ENCODE data around the gene JKAMP.

DNA sequence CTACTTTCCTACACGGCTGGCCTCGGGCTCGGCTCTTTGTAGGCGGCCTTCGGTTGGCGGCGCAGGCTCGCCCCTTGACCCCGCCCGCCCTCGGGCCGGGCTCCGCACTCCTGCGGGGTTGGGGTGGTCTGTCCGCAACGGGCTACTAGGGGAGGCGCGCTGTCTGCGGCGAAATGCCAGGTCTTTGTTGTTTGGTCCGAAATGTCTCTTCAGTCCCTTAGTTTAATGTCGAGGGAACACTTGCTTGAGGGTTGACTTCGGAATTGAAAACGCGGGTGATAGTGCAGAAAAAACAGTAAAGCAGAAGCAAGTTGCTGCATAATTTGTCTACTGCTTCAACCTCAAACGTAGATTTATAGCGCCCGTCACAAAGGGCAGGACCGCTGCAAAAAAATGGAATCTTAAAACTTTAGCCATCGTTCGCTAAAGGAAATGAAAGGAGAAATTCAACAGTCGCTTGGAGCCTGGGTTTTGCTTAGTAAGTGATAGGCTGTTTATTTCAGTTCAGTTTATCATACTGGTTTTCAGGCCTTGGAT lies 390 bp downstream of the JKAMP start:
- TF ChIP-seq YY1 (IDR thresholded peaks at IDR 0.05; ENCODE audit: insufficient read depth, insufficient read length): no peak
- TF ChIP-seq ZNF274 (IDR thresholded peaks at IDR 0.05; ENCODE audit: low read depth, low read length): no peak
- TF ChIP-seq SUZ12 (IDR thresholded peaks at IDR 0.05; ENCODE audit: extremely low read depth, insufficient read depth, insufficient read length): no peak

Data from NT2/D1 (cell line).